Glutamatergic neuron (in vitro differentiated cells): ENCODE results near the gene CTRB2. TPM values are rescaled to one million over a fixed set of nuclear protein-coding genes. Genes with fewer than 3 reads are reported as not detected.

Experiments used
- DNase-seq: peaks from one replicate; pipeline ENCODE4 v3.0.0; 2022
- H3K27ac Mint-ChIP-seq: one replicate; pipeline ENCODE4 v1.8.0; 2020; ENCODE audit warnings: mild to moderate bottlenecking, mixed read lengths, inconsistent platforms; ENCODE audit not compliant: unreplicated experiment
- H3K27me3 Mint-ChIP-seq: one replicate; pipeline ENCODE4 v1.8.0; 2020; ENCODE audit warnings: mild to moderate bottlenecking, moderate library complexity, mixed read lengths, inconsistent platforms; ENCODE audit not compliant: unreplicated experiment
- H3K36me3 Mint-ChIP-seq: one replicate; pipeline ENCODE4 v1.8.0; 2020; ENCODE audit warnings: mild to moderate bottlenecking, mixed read lengths, inconsistent platforms; ENCODE audit not compliant: unreplicated experiment
- H3K4me1 Mint-ChIP-seq: one replicate; pipeline ENCODE4 v1.8.0; 2020; ENCODE audit warnings: mild to moderate bottlenecking, low read depth, mixed read lengths, inconsistent platforms; ENCODE audit not compliant: unreplicated experiment
- H3K4me3 Mint-ChIP-seq: one replicate; pipeline ENCODE4 v1.8.0; 2020; ENCODE audit warnings: mild to moderate bottlenecking, mixed read lengths, inconsistent platforms; ENCODE audit not compliant: unreplicated experiment
- H3K9me3 Mint-ChIP-seq: one replicate; pipeline ENCODE4 v1.8.0; 2020; ENCODE audit warnings: mild to moderate bottlenecking, moderate library complexity, mixed read lengths, inconsistent platforms; ENCODE audit not compliant: unreplicated experiment
- CTCF ChIP-seq: fragments of 200-600 bp; sonication (generic); IDR thresholded peaks from one replicate; pipeline ENCODE4 v1.5.0; 2021; ENCODE audit not compliant: partially characterized antibody, unreplicated experiment
- total RNA-seq: library from RNA; stranded (reverse); fragmentation: NEBNext Ultra II Directional; extraction: Animal tissue kit (Norgen Biotek cat#: 25700); gene quantifications from one replicate; pipeline ENCODE4 v1.2.1, GENCODE V29; 2021; ENCODE audit not compliant: unreplicated experiment

Gene CTRB2
- total RNA-seq, 1 donor from 2014 or later, result not detected

GRCh38 chr16:75195811-75196790 lies 10.9 kb downstream of the CTRB2 start:
- peaks cover 11% of the 10 kb centered on the region for H3K4me1 Mint-ChIP-seq
- no peak for DNase-seq
- H3K4me3 Mint-ChIP-seq, result no peak overlapping the region
- H3K27me3 Mint-ChIP-seq, result peaks cover 8% of the 10 kb centered on the region
- H3K27ac Mint-ChIP-seq, result no peak overlapping the region
- H3K36me3 Mint-ChIP-seq, result peaks cover 7% of the 10 kb centered on the region
- peaks cover 8% of the 10 kb centered on the region for H3K9me3 Mint-ChIP-seq
- TF ChIP-seq CTCF, result no peak

- TF ChIP-seq CTCF, result no peak
- peaks cover 7% of the 10 kb centered on the region for H3K36me3 Mint-ChIP-seq
- H3K27ac Mint-ChIP-seq, result no peak overlapping the region
- H3K9me3 Mint-ChIP-seq, result peaks cover 9% of the 10 kb centered on the region
- H3K27me3 Mint-ChIP-seq, result peaks cover 7% of the 10 kb centered on the region
- H3K4me3 Mint-ChIP-seq, result no peak overlapping the region
- H3K4me1 Mint-ChIP-seq, result peaks cover 11% of the 10 kb centered on the region
- no peak for DNase-seq
These were observed 13.1 kb downstream of the CTRB2 start for GRCh38 chr16:75193730-75194444.

- Mint-ChIP-seq H3K27me3 (peaks cover 7% of the 10 kb centered on the region), H3K27ac (no peak overlapping the region), H3K36me3 (peaks cover 7% of the 10 kb centered on the region), H3K4me1 (peaks cover 9% of the 10 kb centered on the region), H3K9me3 (peaks cover 8% of the 10 kb centered on the region), H3K4me3 (no peak overlapping the region)
- no peak for TF ChIP-seq CTCF
- DNase-seq, result no peak
These were observed 13.7 kb downstream of the CTRB2 start for GRCh38 chr16:75193265-75193650.

GRCh38 chr16:75192606-75193264 lies 14.2 kb downstream of the CTRB2 start:
- no peak for TF ChIP-seq CTCF

More at GRCh38 chr16:75192606-75193264, 14.2 kb downstream of the CTRB2 start:
- DNase-seq, result no peak
- Mint-ChIP-seq H3K4me1 (peaks cover 6% of the 10 kb centered on the region), H3K9me3 (peaks cover 8% of the 10 kb centered on the region), H3K27ac (no peak overlapping the region), H3K27me3 (peaks cover 8% of the 10 kb centered on the region), H3K4me3 (no peak overlapping the region), H3K36me3 (peaks cover 7% of the 10 kb centered on the region)
